Right lobe of liver (tissue), 6 donors: ENCODE measurements around the gene ITPRID1. TPM values are rescaled to one million over a fixed set of nuclear protein-coding genes. Genes with fewer than 3 reads are reported as not detected.
A peak's percentile ranks its signal among the peaks of the same experiment; 100 is the strongest.

Experiments used
- ATAC-seq, 4 donors: fragments of 200-7000 bp; cut with Tn5 transposase; one replicate each; pipeline ENCODE4 v1.9.1; 2020; ENCODE audit warnings: mild to moderate bottlenecking in 4 of 4, moderate library complexity in 4 of 4
- DNase-seq, 3 donors: peaks; one replicate each; pipeline ENCODE4 v3.0.0-alpha.2; 2020
- H3K27ac ChIP-seq, 3 donors: fragments of 200-600 bp; one replicate each; pipeline ENCODE4 v1.8.0; 2022
- H3K27me3 ChIP-seq, 2 donors: fragments of 200-600 bp; one replicate each; pipeline ENCODE4 v1.8.0; 2022
- H3K36me3 ChIP-seq, 4 donors: fragments of 200-600 bp; sonication (generic) in 1 of 4; one replicate each; pipeline versions ENCODE4 v1.5.1 to v1.8.0; 2017 to 2022; ENCODE audit warnings: control low read depth in 1 of 4
- H3K4me1 ChIP-seq, 4 donors: fragments of 200-600 bp; sonication (generic) in 1 of 4; one replicate each; pipeline versions ENCODE4 v1.5.1 to v1.8.0; 2017 to 2022; ENCODE audit warnings: control low read depth in 1 of 4
- H3K4me3 ChIP-seq, 3 donors: fragments of 200-600 bp; one replicate each; pipeline ENCODE4 v1.8.0; 2022
- H3K9me3 ChIP-seq, 4 donors: fragments of 200-600 bp; sonication (generic) in 1 of 4; one replicate each; pipeline versions ENCODE4 v1.5.1 to v1.8.0; 2017 to 2022; ENCODE audit warnings: control low read depth in 1 of 4
- CTCF ChIP-seq, 4 donors: fragments of 200-600 bp in 3 of 4; fragments of 450-650 bp in 1 of 4; IDR thresholded peaks; one replicate each; pipeline versions ENCODE4 v1.5.1 to v1.8.0; 2016 to 2022; ENCODE audit warnings: antibody characterized with exemption in 4 of 4, mild to moderate bottlenecking in 2 of 4
- POLR2A ChIP-seq: fragments of 450-650 bp; IDR thresholded peaks from one replicate; pipeline ENCODE4 v1.6.1; 2017; ENCODE audit warnings: antibody characterized with exemption, mild to moderate bottlenecking
- WGBS: methylation state at CpG from one replicate; pipeline ENCODE4 v1.1.6; 2018; ENCODE audit warnings: low coverage, low lambda C conversion rate; ENCODE audit not compliant: insufficient coverage; ENCODE audit errors: missing lambda C conversion rate; 5-methylcytosine and 5-hydroxymethylcytosine counted together
- intact Hi-C, 2 donors: fragments of 100-400 bp; cut with DNase I; formaldehyde crosslinking; loops; one replicate each; pipeline versions ENCODE4 v1.11.2 to v1.14.1; 2022
- total RNA-seq, 6 experiments: library from RNA; depleted of rRNA in 2 of 6; stranded (reverse); fragments of >200 nt in 2 of 6; fragmentation: NEBNext Ultra II Directional in 3 of 6; extraction: Animal tissue kit (Norgen Biotek cat#: 25700) in 3 of 6; gene quantifications; one replicate each; pipeline versions ENCODE4 v1.1.0 to v1.2.4, GENCODE V29; 2016 to 2023
- donor health status: DM: no; HTN: yes; CAD: no.
- donor health status: DM: no; HTN: no; CAD: no.
- donor health status: DM: no; HTN: no; CAD: no.
- donor health status: DM: no; HTN: yes; CAD: no.
- donor health status: DM: no; HTN: yes; CAD: no.

Gene ITPRID1
- total RNA-seq, 6 experiments from 2014 or later: not detected

- no peak overlapping the region for H3K4me3 ChIP-seq
- no peaks in the 10 kb centered on the region for H3K9me3 ChIP-seq
- intact Hi-C loops: loop anchor here in 1 of 2 donors (10.0 kb wide), 1 partner anchor 650 kb away; no protein-coding TSS in a partner anchor
- H3K27me3 ChIP-seq: no peaks in the 10 kb centered on the region
- no peak for DNase-seq
- H3K27ac ChIP-seq: no peak overlapping the region
- H3K36me3 ChIP-seq: no peaks in the 10 kb centered on the region
- peak in 1 of 4 donors; percentile 44 for ATAC-seq
- TF ChIP-seq POLR2A (no peak), CTCF (IDR thresholded peaks at IDR 0.05) (no peak)
- no peaks in the 10 kb centered on the region for H3K4me1 ChIP-seq
Observed at GRCh38 chr7:31664890-31665289, 151.0 kb downstream of the ITPRID1 start.

GRCh38 chr7:31665546-31665945 is 151.7 kb downstream of the ITPRID1 start:
- 38% methylated on average over 1 of the region's 1 CpG for WGBS
- intact Hi-C loops: loop anchor here in 1 of 2 donors (10.0 kb wide), 1 partner anchor 651 kb away; no protein-coding TSS in a partner anchor
- Histone ChIP-seq H3K27me3 (no peaks in the 10 kb centered on the region), H3K9me3 (no peaks in the 10 kb centered on the region), H3K27ac (no peak overlapping the region), H3K36me3 (no peaks in the 10 kb centered on the region), H3K4me1 (no peaks in the 10 kb centered on the region), H3K4me3 (no peak overlapping the region)
- ATAC-seq: no peak
- no peak for TF ChIP-seq CTCF (IDR thresholded peaks at IDR 0.05)
- no peak for TF ChIP-seq POLR2A
- no peak for DNase-seq

- Histone ChIP-seq H3K27ac (no peak overlapping the region), H3K36me3 (no peaks in the 10 kb centered on the region), H3K4me3 (no peak overlapping the region), H3K4me1 (no peaks in the 10 kb centered on the region), H3K27me3 (no peaks in the 10 kb centered on the region), H3K9me3 (no peaks in the 10 kb centered on the region)
- DNase-seq (no peak), ATAC-seq (no peak)
- intact Hi-C loops: loop anchor here in 1 of 2 donors (10.0 kb wide), 1 partner anchor 655 kb away; no protein-coding TSS in a partner anchor
- TF ChIP-seq POLR2A: no peak
- no peak for TF ChIP-seq CTCF (IDR thresholded peaks at IDR 0.05)
Observed at GRCh38 chr7:31669461-31669860, 155.6 kb downstream of the ITPRID1 start.

- intact Hi-C loops: no loop called here
- Histone ChIP-seq H3K27ac (no peak overlapping the region), H3K9me3 (no peaks in the 10 kb centered on the region), H3K36me3 (no peaks in the 10 kb centered on the region), H3K4me1 (no peaks in the 10 kb centered on the region), H3K4me3 (no peak overlapping the region), H3K27me3 (no peaks in the 10 kb centered on the region)
- DNase-seq (no peak), ATAC-seq (no peak)
- TF ChIP-seq CTCF (IDR thresholded peaks at IDR 0.05): no peak
- no peak for TF ChIP-seq POLR2A
- WGBS: 71% methylated on average over 10 of the region's 12 CpGs
Observed at GRCh38 chr7:31679574-31680305, 165.8 kb downstream of the ITPRID1 start.
